ENCODE measurements around the gene NNMT.

NNMT gene

GRCh38 chr11:114277637-114278341, 18.4 kb upstream of the NNMT start:
- TF ChIP-seq CTCF (IDR thresholded peaks at IDR 0.05; ENCODE audit: insufficient read depth, low read depth, low read length, missing control alignments), result no peak
- no peak overlapping the region for H3K4me3 ChIP-seq (ENCODE audit: low read length)
- no peak for DNase-seq (ENCODE audit: low read depth)

GRCh38 chr11:114278342-114279065, 17.7 kb upstream of the NNMT start:
- no peak for TF ChIP-seq CTCF (IDR thresholded peaks at IDR 0.05; ENCODE audit: insufficient read depth, low read depth, low read length, missing control alignments)
- no peak for DNase-seq (ENCODE audit: low read depth)
- H3K4me3 ChIP-seq (ENCODE audit: low read length), result no peak overlapping the region

DNA sequence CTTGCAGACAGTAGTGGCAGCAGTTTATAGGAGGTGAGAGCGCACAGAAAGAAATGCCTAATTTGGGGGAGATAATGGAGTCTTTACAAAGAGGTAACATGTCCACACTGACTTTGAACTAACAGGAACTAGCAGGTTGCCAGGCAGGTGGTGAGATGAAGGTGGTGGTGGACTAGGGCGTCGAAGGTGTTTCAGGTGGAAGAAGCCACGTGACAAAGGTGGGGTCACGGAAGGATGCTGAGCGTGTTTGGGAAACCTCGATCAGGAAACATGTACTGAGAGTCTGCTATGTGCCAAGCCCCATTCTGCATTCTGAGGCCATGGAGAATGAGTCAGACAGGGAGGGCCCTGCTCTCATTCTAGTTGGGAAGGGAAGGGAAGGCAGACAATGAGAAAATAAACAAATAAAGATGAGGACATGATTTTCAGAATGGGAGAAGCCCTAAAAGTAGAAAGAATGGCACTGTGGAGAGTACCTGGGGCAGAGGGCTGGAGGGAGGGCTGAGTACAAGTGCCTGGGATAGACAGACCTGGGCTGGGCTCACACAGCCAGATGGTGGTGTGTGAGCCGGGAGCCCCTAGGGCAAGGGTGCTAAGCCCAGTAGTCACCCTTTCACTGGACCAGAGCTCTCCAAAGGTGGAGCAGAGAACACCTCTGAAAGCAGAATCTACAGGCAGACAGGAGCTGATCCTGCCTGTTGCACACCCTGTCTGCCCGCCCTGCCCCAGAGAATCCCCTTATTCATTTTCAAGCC, 16.2 kb upstream of the NNMT start:
- no peak overlapping the region for H3K4me3 ChIP-seq (ENCODE audit: low read length)
- no peak for TF ChIP-seq CTCF (IDR thresholded peaks at IDR 0.05; ENCODE audit: insufficient read depth, low read depth, low read length, missing control alignments)
- DNase-seq (ENCODE audit: low read depth), result peak; percentile 80

DNA sequence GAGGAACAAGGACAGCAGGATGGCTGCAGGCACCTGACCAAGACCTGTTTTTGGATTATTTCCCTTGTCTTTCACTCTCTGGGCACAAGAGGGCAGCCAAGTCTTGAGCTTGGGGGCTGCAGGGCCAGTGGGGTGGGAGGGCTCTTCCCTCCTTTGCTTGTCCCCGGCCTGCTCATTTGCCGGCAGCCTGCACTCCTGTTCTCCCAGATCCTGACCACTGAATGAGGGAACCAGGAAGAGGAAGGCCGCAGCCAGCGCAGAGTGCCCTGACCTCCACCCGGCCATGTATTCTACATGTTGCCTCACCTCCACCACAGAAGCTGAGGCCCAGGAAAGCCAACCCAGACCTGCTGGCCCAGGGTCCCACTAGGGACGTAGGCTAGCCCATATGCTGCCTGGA, 15.5 kb upstream of the NNMT start:
- peak; percentile 47 for TF ChIP-seq CTCF (IDR thresholded peaks at IDR 0.05; ENCODE audit: insufficient read depth, low read depth, low read length, missing control alignments)
- DNase-seq (ENCODE audit: low read depth), result peak; percentile 69
- no peak overlapping the region for H3K4me3 ChIP-seq (ENCODE audit: low read length)

DNA sequence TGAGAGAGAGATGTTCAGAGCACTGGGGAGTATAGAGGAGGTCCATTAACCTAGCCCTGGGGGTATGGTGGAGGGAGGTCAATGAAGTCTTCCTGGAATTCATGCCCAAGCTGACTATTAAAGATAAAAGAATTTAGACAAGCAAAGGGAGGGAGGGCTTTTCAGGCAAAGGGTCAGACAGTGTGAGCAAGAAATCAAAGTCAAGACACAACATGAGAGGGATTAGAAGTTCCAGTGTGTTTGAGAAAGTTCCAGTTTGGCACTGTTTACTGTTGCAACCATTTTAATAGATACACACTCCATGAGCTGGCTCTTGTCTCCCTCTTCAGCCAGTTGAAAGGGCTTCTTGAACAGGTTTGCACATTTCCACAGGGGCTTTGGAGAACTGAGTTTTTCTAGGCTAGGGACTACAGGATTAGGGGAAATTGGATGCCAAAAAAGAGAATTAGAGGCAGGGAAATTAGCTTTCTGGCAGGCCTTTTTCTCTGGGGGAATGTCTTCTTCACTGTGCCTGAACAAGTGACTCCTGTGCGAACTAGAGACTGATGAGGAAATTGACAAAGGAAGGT, 14.7 kb upstream of the NNMT start:
- no peak for TF ChIP-seq CTCF (IDR thresholded peaks at IDR 0.05; ENCODE audit: insufficient read depth, low read depth, low read length, missing control alignments)
- no peak for DNase-seq (ENCODE audit: low read depth)

GRCh38 chr11:114282488-114282887, 13.7 kb upstream of the NNMT start:
- TF ChIP-seq CTCF (IDR thresholded peaks at IDR 0.05; ENCODE audit: insufficient read depth, low read depth, low read length, missing control alignments), result no peak
- DNase-seq (ENCODE audit: low read depth), result no peak
- no peak overlapping the region for H3K4me3 ChIP-seq (ENCODE audit: low read length)

More for the DNA sequence above, 14.7 kb upstream of the NNMT start:
- H3K4me3 ChIP-seq (ENCODE audit: low read length), result no peak overlapping the region
